Measurements from ENCODE around the gene NRXN2.
A peak's percentile ranks its signal among the peaks of the same experiment; 100 is the strongest.

NRXN2 gene

DNA sequence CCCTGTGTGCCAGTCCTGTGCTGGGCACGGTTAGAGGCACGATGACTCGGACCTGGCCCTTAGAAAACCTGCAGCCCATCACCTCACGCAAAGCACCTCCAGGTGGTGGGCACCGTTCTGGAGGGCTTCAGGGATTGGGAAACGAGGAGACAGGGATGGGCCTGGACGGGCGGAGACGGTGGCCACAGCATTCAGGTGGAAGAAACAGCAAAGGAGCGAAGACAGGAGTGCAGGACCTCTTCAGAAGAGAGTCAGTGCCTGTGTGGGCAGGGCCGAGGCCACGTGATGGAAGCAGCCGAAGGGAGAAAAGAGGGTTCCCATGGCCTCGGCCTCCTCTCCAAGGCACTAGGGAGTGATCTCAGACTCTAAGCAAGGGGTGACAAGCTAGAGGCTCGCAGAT is 140.1 kb downstream of the NRXN2 start:
- H3K9me3 Mint-ChIP-seq = no peaks in the 10 kb centered on the region
- no peak overlapping the region for H3K27ac Mint-ChIP-seq
- CTCF ChIA-PET = no interaction called here
- H3K36me3 Mint-ChIP-seq = no peaks in the 10 kb centered on the region
- DNase-seq = no peak
- no peaks in the 10 kb centered on the region for H3K4me1 Mint-ChIP-seq
- no peak overlapping the region for H3K4me3 Mint-ChIP-seq
- H3K27me3 Mint-ChIP-seq = peaks cover 17% of the 10 kb centered on the region

DNA sequence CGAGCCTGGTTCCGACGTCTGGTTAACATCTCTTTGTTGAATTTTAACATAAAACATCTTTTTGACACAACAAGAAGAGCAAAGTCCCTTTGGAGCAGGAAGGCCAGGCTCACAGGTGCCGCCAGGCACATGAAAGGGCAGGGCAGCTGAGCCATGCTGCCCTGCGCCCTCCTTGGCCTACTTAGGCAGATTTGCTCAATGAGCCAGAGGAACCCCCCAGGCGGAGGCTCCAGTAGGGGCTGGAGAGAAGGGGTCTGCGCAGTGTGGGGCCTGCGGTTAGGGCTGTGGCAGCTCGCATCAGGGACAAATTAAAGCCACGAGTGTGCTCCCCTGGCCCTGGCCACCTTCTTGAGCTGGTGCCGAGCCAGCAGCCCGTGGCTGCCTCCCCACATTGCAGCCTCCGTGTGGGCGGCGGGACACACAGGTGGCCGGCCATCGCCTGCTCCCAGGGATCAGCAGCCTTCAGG is 141.9 kb downstream of the NRXN2 start:
- peaks cover 17% of the 10 kb centered on the region for H3K27me3 Mint-ChIP-seq
- no peak for DNase-seq
- CTCF ChIA-PET = interaction anchor here (0.6 to 1.1 kb wide), 2 partner anchors 27 to 131 kb away, joined by 3 to 4 read pairs; no protein-coding TSS in a partner anchor
- no peaks in the 10 kb centered on the region for H3K4me1 Mint-ChIP-seq
- H3K4me3 Mint-ChIP-seq = no peak overlapping the region
- H3K27ac Mint-ChIP-seq = no peak overlapping the region
- H3K36me3 Mint-ChIP-seq = no peaks in the 10 kb centered on the region
- H3K9me3 Mint-ChIP-seq = no peaks in the 10 kb centered on the region

DNA sequence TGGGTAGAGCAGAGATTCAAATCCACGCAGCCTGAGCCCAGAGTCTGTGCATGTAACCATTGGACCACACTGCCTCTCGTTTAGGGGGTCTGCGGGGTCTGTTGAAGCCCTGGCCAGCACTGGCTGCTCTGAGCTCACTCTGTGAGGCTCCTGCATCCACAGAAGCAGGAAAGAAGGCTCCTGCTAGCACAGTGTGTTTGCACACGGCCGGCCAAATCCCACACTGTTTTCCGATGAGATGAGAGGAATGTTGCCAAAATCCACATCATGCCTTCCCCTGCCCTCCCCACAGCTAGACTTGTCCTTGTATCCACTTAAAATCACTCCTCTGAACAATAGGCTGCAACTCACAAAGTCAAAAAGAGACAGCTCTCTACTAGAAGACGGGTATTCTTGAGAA is 142.6 kb downstream of the NRXN2 start:
- Mint-ChIP-seq H3K4me3 (no peak overlapping the region), H3K36me3 (no peaks in the 10 kb centered on the region), H3K4me1 (no peaks in the 10 kb centered on the region), H3K27me3 (peaks cover 17% of the 10 kb centered on the region), H3K27ac (no peak overlapping the region), H3K9me3 (no peaks in the 10 kb centered on the region)
- no peak for DNase-seq
- CTCF ChIA-PET = interaction anchor here (1.1 kb wide), 1 partner anchor 131 kb away, joined by 3 read pairs; no protein-coding TSS in a partner anchor

DNA sequence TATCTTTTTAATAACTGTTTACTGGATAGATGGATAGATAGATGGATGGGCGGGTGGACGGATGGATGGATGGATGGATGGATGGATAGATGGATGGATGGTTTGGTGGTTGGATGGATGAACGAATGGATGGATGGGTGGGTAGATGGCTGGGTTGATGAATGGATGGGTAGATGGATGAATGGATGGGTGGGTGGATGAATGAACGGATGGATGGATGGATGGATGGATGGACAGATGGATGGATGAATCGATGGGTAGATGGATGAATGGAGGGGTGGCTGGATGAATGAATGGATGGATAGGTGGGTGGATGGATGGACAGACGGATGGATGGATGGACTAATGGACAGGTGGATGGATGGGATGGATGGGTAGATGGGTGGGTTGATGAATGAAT is 145.8 kb downstream of the NRXN2 start:
- Mint-ChIP-seq H3K36me3 (no peaks in the 10 kb centered on the region), H3K9me3 (no peaks in the 10 kb centered on the region), H3K4me1 (no peaks in the 10 kb centered on the region), H3K27me3 (peaks cover 16% of the 10 kb centered on the region), H3K4me3 (no peak overlapping the region), H3K27ac (peak overlapping the region; percentile 25)
- DNase-seq = no peak
- CTCF ChIA-PET = no interaction called here

DNA sequence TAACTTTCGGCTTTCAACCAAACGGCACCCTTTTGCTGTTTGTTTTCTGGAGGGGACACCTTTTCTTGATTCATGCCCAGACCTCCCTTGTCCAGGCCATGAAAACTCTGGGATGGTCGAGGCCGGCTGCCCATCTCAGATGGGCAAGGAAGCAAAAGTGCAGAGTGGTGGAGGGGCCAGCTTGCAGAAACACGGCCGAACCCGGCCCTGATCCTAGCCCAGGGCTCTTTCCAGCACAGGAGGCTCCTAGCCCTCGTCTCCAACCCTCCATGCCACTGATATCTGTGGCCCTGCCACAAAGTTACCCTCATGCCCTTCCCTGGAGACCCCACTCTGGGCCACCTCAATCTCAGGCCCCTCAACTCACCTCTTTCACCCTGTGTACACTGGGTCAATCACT is 150.9 kb downstream of the NRXN2 start:
- Mint-ChIP-seq H3K4me3 (no peak overlapping the region), H3K36me3 (no peaks in the 10 kb centered on the region), H3K27me3 (peaks cover 10% of the 10 kb centered on the region), H3K9me3 (no peaks in the 10 kb centered on the region), H3K4me1 (no peaks in the 10 kb centered on the region), H3K27ac (no peak overlapping the region)
- no peak for DNase-seq
- CTCF ChIA-PET = interaction anchor here (0.8 kb wide), 1 partner anchor 79 kb away, joined by 3 read pairs; no protein-coding TSS in a partner anchor

DNA sequence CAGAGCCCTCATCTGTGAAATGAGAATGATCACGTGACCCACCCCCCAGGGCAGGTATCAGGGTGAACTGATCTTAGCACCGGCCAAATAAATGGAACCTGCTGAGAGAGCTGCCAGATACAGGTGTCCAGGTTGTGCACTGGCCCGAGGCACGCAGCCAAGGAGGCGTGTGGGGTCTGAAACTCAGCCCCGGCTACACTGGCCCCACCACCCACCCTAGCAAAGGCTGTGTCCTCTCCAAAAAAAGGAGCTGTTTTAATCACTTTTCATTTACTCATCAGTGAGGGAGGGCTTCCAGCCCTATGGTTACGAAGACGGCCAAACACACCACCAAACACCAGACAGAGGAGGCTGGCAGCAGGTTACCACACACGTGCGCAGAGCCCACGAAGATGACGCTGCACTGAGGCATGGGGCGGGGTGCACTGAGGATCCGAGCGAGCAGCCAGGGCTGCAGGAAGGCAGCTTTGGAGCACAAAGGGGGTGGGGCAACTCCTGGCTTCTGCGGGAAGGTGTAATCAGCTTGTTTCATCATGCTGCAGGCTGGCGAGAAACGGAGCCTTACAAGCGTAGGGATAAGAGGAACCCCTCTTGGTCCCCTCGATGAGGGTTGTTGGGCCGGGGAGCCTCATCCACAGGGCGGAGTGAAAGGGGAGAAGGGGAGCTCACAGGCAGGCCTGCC is 151.4 kb downstream of the NRXN2 start:
- CTCF ChIA-PET = interaction anchor here (0.8 kb wide), 1 partner anchor 80 kb away, joined by 3 read pairs; no protein-coding TSS in a partner anchor
- H3K4me3 Mint-ChIP-seq = no peak overlapping the region
- H3K9me3 Mint-ChIP-seq = no peaks in the 10 kb centered on the region
- H3K36me3 Mint-ChIP-seq = no peaks in the 10 kb centered on the region
- no peak overlapping the region for H3K27ac Mint-ChIP-seq
- H3K27me3 Mint-ChIP-seq = peaks cover 9% of the 10 kb centered on the region
- peaks cover 3% of the 10 kb centered on the region for H3K4me1 Mint-ChIP-seq
- DNase-seq = no peak

DNA sequence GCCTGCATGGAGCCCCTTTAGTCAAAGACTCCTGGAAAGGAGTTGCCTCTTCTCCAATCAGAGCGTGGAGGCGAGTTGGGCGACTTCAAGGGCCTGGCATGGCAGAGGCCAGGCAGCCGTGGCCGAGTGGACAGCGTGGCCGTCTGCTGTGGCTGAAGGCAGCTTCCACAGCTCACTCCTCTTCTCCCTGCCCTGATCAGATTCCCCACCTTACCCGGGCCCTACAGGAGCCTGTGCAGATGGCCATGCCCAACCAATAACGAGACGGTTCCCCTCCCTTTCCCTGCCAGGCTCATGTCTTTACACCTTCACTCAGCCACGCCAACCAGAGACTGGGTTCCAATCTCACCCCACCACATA is 152.0 kb downstream of the NRXN2 start:
- CTCF ChIA-PET = no interaction called here
- no peak overlapping the region for H3K27ac Mint-ChIP-seq

DNA sequence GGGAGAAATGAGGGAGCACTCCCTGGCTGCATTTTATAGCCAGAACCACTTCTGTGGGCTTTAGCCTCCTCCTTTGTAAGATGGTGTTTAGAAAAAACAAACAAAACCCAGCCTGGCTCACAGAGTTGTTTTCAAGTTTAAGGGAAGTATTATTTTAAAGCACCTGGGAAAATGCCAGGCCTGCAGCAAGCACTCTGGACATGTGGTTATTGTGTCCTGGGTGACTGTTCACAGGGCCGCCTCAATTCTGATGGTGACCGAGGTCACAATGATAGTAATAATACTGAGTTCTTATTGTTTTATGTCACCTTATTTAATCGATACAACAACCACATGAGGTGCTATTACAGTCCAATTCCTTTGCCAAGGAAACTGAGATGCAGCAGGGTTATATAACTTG is 152.7 kb downstream of the NRXN2 start:
- no peak for DNase-seq
- no peaks in the 10 kb centered on the region for H3K36me3 Mint-ChIP-seq
- H3K4me1 Mint-ChIP-seq = peaks cover 5% of the 10 kb centered on the region
- peaks cover 9% of the 10 kb centered on the region for H3K27me3 Mint-ChIP-seq
- H3K27ac Mint-ChIP-seq = no peak overlapping the region
- no peak overlapping the region for H3K4me3 Mint-ChIP-seq
- CTCF ChIA-PET = no interaction called here
- H3K9me3 Mint-ChIP-seq = no peaks in the 10 kb centered on the region

More for the DNA sequence above, 152.0 kb downstream of the NRXN2 start:
- no peak overlapping the region for H3K4me3 Mint-ChIP-seq
- H3K27me3 Mint-ChIP-seq = peaks cover 9% of the 10 kb centered on the region
- H3K9me3 Mint-ChIP-seq = no peaks in the 10 kb centered on the region
- no peaks in the 10 kb centered on the region for H3K36me3 Mint-ChIP-seq
- H3K4me1 Mint-ChIP-seq = peaks cover 5% of the 10 kb centered on the region
- DNase-seq = peak; percentile 17

DNA sequence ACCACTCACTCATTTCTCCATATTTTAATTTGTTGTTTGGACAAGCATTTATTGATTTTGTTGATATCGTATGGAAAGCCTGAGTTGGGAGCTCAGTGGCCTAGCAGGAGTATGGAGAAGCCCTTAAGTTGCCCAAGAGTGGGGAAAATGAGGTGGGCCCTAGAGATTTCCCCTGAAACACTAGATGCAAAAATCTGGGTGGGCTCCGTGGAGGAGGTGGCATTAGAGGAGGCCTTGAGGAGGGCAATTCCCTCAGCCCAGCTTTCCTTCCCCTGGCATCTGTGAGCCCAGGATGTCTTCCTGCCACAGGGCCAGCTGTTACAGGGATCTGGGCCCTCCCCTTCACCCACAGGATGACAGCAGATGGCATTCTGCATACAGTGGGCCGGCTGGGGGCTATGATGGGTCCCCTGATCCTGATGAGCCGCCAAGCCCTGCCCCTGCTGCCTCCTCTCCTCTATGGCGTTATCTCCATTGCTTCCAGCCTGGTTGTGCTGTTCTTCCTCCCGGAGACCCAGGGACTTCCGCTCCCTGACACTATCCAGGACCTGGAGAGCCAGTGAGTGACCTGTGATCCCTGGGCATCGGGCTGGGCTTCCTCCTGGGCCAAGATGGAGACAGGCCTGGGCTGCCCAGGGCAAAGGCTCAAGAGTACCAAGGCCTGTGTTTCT is 153.6 kb downstream of the NRXN2 start:
- H3K9me3 Mint-ChIP-seq = no peaks in the 10 kb centered on the region
- H3K4me1 Mint-ChIP-seq = peaks cover 5% of the 10 kb centered on the region
- no peak for DNase-seq
- no peaks in the 10 kb centered on the region for H3K36me3 Mint-ChIP-seq
- no peak overlapping the region for H3K4me3 Mint-ChIP-seq
- H3K27me3 Mint-ChIP-seq = peaks cover 9% of the 10 kb centered on the region
- CTCF ChIA-PET = no interaction called here
- no peak overlapping the region for H3K27ac Mint-ChIP-seq

DNA sequence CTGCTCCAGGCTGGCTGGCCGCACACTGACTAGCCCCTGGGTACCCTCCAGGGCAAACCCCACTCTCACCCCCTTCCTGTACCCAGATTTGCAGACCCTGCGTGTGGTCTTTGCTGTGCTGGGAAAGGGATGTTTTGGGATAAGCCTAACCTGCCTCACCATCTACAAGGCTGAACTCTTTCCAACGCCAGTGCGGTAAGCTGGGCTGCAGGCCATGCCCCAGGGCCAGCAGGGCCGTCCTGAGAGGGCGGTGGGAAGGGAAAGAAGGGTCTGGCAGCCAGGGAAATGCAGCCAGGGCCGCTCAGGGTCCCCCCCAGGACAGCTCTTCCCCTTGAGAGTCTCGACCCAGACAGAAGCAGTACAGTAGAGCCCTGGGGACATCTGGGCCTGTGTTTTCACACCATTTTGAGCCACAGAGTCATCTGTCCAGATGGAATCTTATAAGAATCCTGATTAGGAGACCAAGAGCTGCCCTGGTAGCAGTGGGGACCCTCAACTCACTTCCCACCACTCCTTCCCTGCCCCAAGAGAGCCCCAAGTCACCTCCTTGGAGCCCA is 154.3 kb downstream of the NRXN2 start:
- no peak for DNase-seq
- Mint-ChIP-seq H3K27me3 (peaks cover 9% of the 10 kb centered on the region), H3K36me3 (no peaks in the 10 kb centered on the region), H3K4me1 (peaks cover 5% of the 10 kb centered on the region), H3K9me3 (no peaks in the 10 kb centered on the region), H3K4me3 (no peak overlapping the region), H3K27ac (no peak overlapping the region)
- CTCF ChIA-PET = no interaction called here

DNA sequence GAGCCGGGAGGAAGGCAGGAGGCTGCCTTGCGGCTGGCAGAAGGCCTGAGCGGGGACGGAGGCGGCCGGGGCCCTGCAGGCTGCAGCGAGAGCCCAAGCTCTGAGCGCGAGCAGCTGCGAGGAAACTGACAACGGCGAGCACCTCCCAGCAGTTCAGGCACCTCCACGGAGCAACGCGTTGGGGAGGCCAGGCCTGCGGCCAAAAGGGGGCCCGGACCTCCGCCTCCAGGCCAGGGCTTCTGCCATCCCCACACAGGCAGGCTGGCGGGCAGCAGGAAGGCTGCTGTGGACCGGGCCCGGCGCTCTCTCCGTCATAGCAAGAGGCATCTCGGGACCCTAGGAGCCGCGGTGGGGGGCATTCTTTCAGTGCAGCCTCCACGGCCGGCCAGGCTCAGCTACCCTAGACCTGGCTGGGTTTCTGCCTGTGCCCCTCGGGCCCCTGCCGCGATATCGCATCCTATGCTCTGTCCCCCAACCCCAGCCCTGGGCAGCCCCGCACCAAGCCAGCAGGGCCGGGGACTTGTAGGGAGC is 154.9 kb downstream of the NRXN2 start:
- CTCF ChIA-PET = no interaction called here
- H3K9me3 Mint-ChIP-seq = no peaks in the 10 kb centered on the region
- H3K27ac Mint-ChIP-seq = no peak overlapping the region
- DNase-seq = no peak
- H3K27me3 Mint-ChIP-seq = peaks cover 9% of the 10 kb centered on the region
- peaks cover 5% of the 10 kb centered on the region for H3K4me1 Mint-ChIP-seq
- no peak overlapping the region for H3K4me3 Mint-ChIP-seq
- no peaks in the 10 kb centered on the region for H3K36me3 Mint-ChIP-seq

DNA sequence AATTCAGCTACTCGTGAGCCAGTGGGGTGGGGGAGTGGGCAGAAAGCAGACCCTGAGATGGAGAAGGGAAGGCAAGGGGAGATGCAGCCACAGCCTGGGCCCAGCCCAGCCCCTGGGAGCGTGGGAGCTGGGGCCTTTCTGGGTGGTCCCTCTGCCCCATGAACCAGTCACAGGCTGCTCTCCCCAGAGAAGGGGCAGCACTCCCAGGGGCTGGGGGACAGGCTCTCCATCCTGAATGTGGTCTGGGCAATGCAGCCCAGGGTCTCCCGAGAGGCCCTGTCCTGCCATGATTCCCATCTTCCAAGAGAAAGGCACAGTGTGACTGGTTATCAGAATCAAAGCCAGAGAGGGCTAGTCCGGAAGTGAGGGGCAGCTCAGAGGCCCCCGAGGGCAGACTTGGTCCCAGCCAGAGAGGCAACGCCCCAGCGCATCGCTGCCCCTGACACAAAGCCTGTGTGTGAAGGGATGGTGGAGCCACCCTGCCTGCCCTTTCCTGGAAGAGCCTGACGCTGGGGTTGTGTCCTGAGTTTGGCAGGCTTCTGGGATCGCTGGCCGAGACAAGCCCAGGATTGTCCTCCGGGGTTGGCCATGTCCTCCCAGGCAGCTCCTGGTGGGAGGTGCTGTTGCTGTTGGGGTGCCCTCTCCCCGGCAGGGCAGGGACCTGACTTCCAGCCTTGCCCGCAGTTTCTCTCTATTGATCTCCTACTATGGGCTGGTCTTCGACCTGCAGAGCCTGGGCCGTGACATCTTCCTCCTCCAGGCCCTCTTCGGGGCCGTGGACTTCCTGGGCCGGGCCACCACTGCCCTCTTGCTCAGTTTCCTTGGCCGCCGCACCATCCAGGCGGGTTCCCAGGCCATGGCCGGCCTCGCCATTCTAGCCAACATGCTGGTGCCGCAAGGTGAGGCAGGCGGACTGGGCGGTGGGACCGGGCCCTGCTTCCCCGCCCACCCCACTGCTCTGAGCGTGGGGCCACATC is 155.8 kb downstream of the NRXN2 start:
- H3K4me1 Mint-ChIP-seq = peaks cover 5% of the 10 kb centered on the region
- H3K4me3 Mint-ChIP-seq = peak overlapping the region; percentile 13
- DNase-seq = no peak
- CTCF ChIA-PET = no interaction called here
- no peaks in the 10 kb centered on the region for H3K36me3 Mint-ChIP-seq
- H3K9me3 Mint-ChIP-seq = no peaks in the 10 kb centered on the region
- peaks cover 7% of the 10 kb centered on the region for H3K27me3 Mint-ChIP-seq
- H3K27ac Mint-ChIP-seq = no peak overlapping the region

DNA sequence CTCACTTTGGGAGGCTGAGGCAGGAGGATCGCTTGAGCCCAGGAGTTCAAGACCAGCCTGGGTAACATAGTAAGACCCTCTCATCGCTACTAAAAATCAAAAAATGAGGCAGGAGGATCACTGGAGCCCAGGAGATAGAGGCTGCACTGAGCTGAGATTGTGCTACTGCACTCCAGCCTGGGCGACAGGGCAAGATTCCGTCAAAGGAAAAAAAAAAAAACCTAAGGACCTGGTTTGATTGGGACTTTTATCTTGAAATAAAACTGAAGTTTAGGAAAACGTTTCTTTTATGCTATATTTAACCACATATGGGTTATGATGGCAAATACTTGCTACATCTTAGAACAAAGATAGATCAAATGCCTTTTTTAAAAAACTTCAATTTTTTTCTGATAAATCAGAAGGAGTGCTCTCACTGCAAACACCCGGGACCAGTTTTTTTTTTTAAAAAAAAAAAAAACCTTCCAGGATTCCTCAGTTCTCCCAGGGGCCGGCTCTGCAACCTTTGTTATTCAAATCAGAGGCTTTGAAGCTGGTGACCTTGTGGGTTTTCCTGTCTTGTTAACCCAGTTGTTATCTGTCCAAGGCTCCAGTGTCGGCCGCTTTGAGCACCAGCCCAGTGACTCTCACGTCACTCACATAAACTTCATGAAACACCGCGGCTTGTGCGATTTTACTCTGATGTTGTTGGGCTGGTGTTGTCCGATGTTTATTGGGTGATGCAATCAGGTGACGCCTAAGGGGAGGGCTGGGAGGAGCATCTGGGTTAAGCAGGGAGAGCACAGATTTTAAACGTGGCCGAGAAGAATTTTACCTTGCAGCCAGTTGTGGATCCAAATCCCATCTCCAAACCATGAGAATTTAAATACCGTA is 156.7 kb downstream of the NRXN2 start:
- no peaks in the 10 kb centered on the region for H3K9me3 Mint-ChIP-seq
- peak; percentile 75 for DNase-seq
- H3K4me3 Mint-ChIP-seq = peak overlapping the region; percentile 13
- H3K4me1 Mint-ChIP-seq = peaks cover 5% of the 10 kb centered on the region
- H3K27ac Mint-ChIP-seq = no peak overlapping the region
- H3K36me3 Mint-ChIP-seq = no peaks in the 10 kb centered on the region
- H3K27me3 Mint-ChIP-seq = no peaks in the 10 kb centered on the region
- CTCF ChIA-PET = no interaction called here

Data from activated naive CD4-positive, alpha-beta T cell treated with anti-CD3 and anti-CD28 coated beads, Interleukin-2, amount 10 ng/mL, durations not matched to agents 7 days and 5 days (primary cell).